Lung (tissue), 12 donors: ENCODE measurements around the gene GPR153. TPM values are rescaled to one million over a fixed set of nuclear protein-coding genes. Genes with fewer than 3 reads are reported as not detected.

Experiments used
- ATAC-seq: fragments of 200-7000 bp; cut with Tn5 transposase; one replicate; pipeline ENCODE4 v1.9.1; 2020; ENCODE audit warnings: moderate number of reproducible peaks; ENCODE audit not compliant: insufficient read depth, low FRiP score
- DNase-seq, 3 donors: peaks; one replicate each; pipeline ENCODE4 v3.0.0-alpha.2; 2013 to 2017
- H3K27ac ChIP-seq, 2 donors: one replicate each; pipeline ENCODE4 v1.5.1; 2013; ENCODE audit warnings: mild to moderate bottlenecking in 2 of 2, moderate library complexity in 2 of 2, control low read depth in 1 of 2, inconsistent platforms in 1 of 2, low read depth in 1 of 2, low read length in 1 of 2
- H3K27me3 ChIP-seq, 3 donors: one replicate each; pipeline ENCODE4 v1.5.1; 2013; ENCODE audit warnings: low read length in 2 of 3; ENCODE audit not compliant: control insufficient read depth in 3 of 3, insufficient read depth in 3 of 3
- H3K36me3 ChIP-seq, 4 donors: one replicate each; pipeline ENCODE4 v1.5.1; 2013; ENCODE audit warnings: low read length in 4 of 4, mild to moderate bottlenecking in 1 of 4, moderate library complexity in 1 of 4; ENCODE audit not compliant: control insufficient read depth in 4 of 4, insufficient read depth in 4 of 4
- H3K4me1 ChIP-seq, 5 donors: one replicate each; pipeline ENCODE4 v1.5.1; 2013; ENCODE audit warnings: low read length in 5 of 5, mild to moderate bottlenecking in 2 of 5, moderate library complexity in 1 of 5; ENCODE audit not compliant: control insufficient read depth in 5 of 5, insufficient read depth in 5 of 5
- H3K4me3 ChIP-seq: one replicate; pipeline ENCODE4 v1.5.1; 2013; ENCODE audit warnings: mild to moderate bottlenecking, control low read depth, moderate library complexity
- H3K9ac ChIP-seq, 2 donors: one replicate each; pipeline ENCODE4 v1.5.1; 2013; ENCODE audit warnings: low read length in 2 of 2, control low read depth in 1 of 2; ENCODE audit not compliant: insufficient read depth in 1 of 2
- H3K9me3 ChIP-seq, 4 donors: one replicate each; pipeline ENCODE4 v1.5.1; 2013; ENCODE audit warnings: low read length in 3 of 4, mild to moderate bottlenecking in 1 of 4, moderate library complexity in 1 of 4; ENCODE audit not compliant: control insufficient read depth in 4 of 4, insufficient read depth in 3 of 4
- CTCF ChIP-seq: IDR thresholded peaks from 2 replicates; pipeline ENCODE4 v1.5.1; 2012; ENCODE audit warnings: mild to moderate bottlenecking; ENCODE audit errors: control extremely low read depth, extremely low read depth
- WGBS, 2 donors: extraction: QIAGEN DNeasy Blood & Tissue Kit; methylation state at CpG; one replicate each; pipeline ENCODE4 v1.1.7; 2013; 5-methylcytosine and 5-hydroxymethylcytosine counted together
- polyA plus RNA-seq, 2 donors: library from polyadenylated mRNA; stranded (reverse); fragments of 200-250 nt; gene quantifications; one replicate each; pipeline ENCODE4 v1.2.1, GENCODE V29; 2013
- total RNA-seq, 2 donors: library from RNA; depleted of rRNA in 1 of 2; stranded (reverse); fragments of >200 nt in 1 of 2; gene quantifications; one replicate each; pipeline ENCODE4 v1.2.1, GENCODE V29; 2014 to 2021
- donor health status: control.
- donor health status: control.
- donor health status: Bipolar disorder and iron deficiency.
- donor health status: healthy.
- donor health status: DM: yes; HTN: yes; CAD: no.

GPR153 gene
- total and polyA plus RNA-seq, 4 donors, result 3.2 to 17.0 (median 6.2) TPM

- Histone ChIP-seq H3K9ac (no peak overlapping the region), H3K4me3 (no peak overlapping the region), H3K4me1 (no peaks in the 10 kb centered on the region), H3K36me3 (peaks cover 2 to 29% (median 19%) of the 10 kb centered on the region in 4 donors), H3K9me3 (no peaks in the 10 kb centered on the region), H3K27ac (peak overlapping the region in 1 of 2 donors; percentile 25), H3K27me3 (no peaks in the 10 kb centered on the region)
- TF ChIP-seq CTCF, result no peak
- no peak for DNase-seq
- ATAC-seq, result no peak
- 86 to 94% methylated on average over 15 of the region's 15 CpGs for WGBS, 2 donors
Observed at GRCh38 chr1:6224718-6225117, 36.2 kb downstream of the GPR153 start.

GRCh38 chr1:6223617-6224016 lies 37.3 kb downstream of the GPR153 start:
- ATAC-seq (no peak), DNase-seq (no peak)
- H3K9ac ChIP-seq, result no peak overlapping the region
- peak overlapping the region in 1 of 2 donors; percentile 51 for H3K27ac ChIP-seq
- peaks cover 0 to 2% (median 0%) of the 10 kb centered on the region in 5 donors for H3K4me1 ChIP-seq
- TF ChIP-seq CTCF, result no peak
- whole genome bisulfite sequencing, 2 donors, result 96 to 99% methylated on average over 13 of the region's 13 CpGs
- no peaks in the 10 kb centered on the region for H3K9me3 ChIP-seq
- H3K4me3 ChIP-seq, result no peak overlapping the region
- peaks cover 2 to 27% (median 18%) of the 10 kb centered on the region in 4 donors for H3K36me3 ChIP-seq
- H3K27me3 ChIP-seq, result no peaks in the 10 kb centered on the region

- peak; percentile 9 for ATAC-seq
- no peak overlapping the region for H3K4me3 ChIP-seq
- WGBS, 2 donors, result 53 to 74% methylated on average over 6 of the region's 6 CpGs
- H3K4me1 ChIP-seq, result peaks cover 0 to 3% (median 0%) of the 10 kb centered on the region in 5 donors
- no peaks in the 10 kb centered on the region for H3K9me3 ChIP-seq
- no peak for TF ChIP-seq CTCF
- no peaks in the 10 kb centered on the region for H3K27me3 ChIP-seq
- H3K9ac ChIP-seq, result no peak overlapping the region
- peaks cover 2 to 27% (median 18%) of the 10 kb centered on the region in 4 donors for H3K36me3 ChIP-seq
- H3K27ac ChIP-seq, result no peak overlapping the region
- DNase-seq, result peak in 1 of 3 donors; percentile 68
Observed at GRCh38 chr1:6222636-6223035, 38.3 kb downstream of the GPR153 start.

GRCh38 chr1:6221210-6221784 lies 39.6 kb downstream of the GPR153 start:
- Histone ChIP-seq H3K9me3 (no peaks in the 10 kb centered on the region), H3K36me3 (peaks cover 0 to 27% (median 17%) of the 10 kb centered on the region in 4 donors), H3K27ac (no peak overlapping the region), H3K4me1 (peaks cover 0 to 3% (median 0%) of the 10 kb centered on the region in 5 donors), H3K4me3 (no peak overlapping the region), H3K9ac (no peak overlapping the region), H3K27me3 (no peaks in the 10 kb centered on the region)
- ATAC-seq (no peak), DNase-seq (no peak)
- WGBS, 2 donors, result 92% methylated on average over 12 of the region's 12 CpGs
- TF ChIP-seq CTCF, result no peak
